Neuronal stem cell (in vitro differentiated cells): ENCODE results near the gene ASCC3.

Experiments used
- DNase-seq: peaks from one replicate; pipeline ENCODE4 v3.0.0-alpha.2; 2013; ENCODE audit warnings: low spot score
- H2AFZ ChIP-seq: one replicate; pipeline ENCODE4 v1.6.1; 2013; ENCODE audit warnings: mild to moderate bottlenecking, low read length, inconsistent platforms
- H2AK5ac ChIP-seq: 2 replicates; pipeline ENCODE4 v1.6.1; 2013; ENCODE audit warnings: low read depth, mild to moderate bottlenecking, inconsistent platforms, low read length, moderate library complexity, mixed read lengths
- H2BK120ac ChIP-seq: 2 replicates; pipeline ENCODE4 v1.6.1; 2013; ENCODE audit warnings: low read depth, mild to moderate bottlenecking, inconsistent platforms, low read length, moderate library complexity, mixed read lengths
- H2BK12ac ChIP-seq: one replicate; pipeline ENCODE4 v1.6.1; 2013; ENCODE audit warnings: low read length, inconsistent platforms
- H2BK15ac ChIP-seq: 2 replicates; pipeline ENCODE4 v1.6.1; 2013; ENCODE audit warnings: mild to moderate bottlenecking, low read length, inconsistent platforms, mixed read lengths
- H2BK5ac ChIP-seq: one replicate; pipeline ENCODE4 v1.6.1; 2013; ENCODE audit warnings: inconsistent platforms, mild to moderate bottlenecking, low read length, moderate library complexity
- H3K14ac ChIP-seq: one replicate; pipeline ENCODE4 v1.6.1; 2013; ENCODE audit warnings: low read length, inconsistent platforms
- H3K18ac ChIP-seq: 2 replicates; pipeline ENCODE4 v1.6.1; 2013; ENCODE audit warnings: low read length, inconsistent platforms
- H3K23ac ChIP-seq: 2 replicates; pipeline ENCODE4 v1.6.1; 2013; ENCODE audit warnings: low read depth, mild to moderate bottlenecking, mixed read lengths, low read length, inconsistent platforms; ENCODE audit not compliant: poor library complexity
- H3K27ac ChIP-seq: replicated peaks from 3 replicates; pipeline ENCODE4 v1.5.1; 2013; ENCODE audit warnings: low read length, inconsistent platforms
- H3K27me3 ChIP-seq, 3 experiments: 2 replicates each; pipeline ENCODE4 v1.6.1; 2013; ENCODE audit warnings: low read length in 3 of 3, mild to moderate bottlenecking in 2 of 3, inconsistent platforms in 1 of 3, low read depth in 1 of 3, mixed read lengths in 1 of 3, moderate library complexity in 1 of 3; ENCODE audit not compliant: control insufficient read depth in 3 of 3, insufficient read depth in 3 of 3
- H3K36me3 ChIP-seq, 2 donors: replicated peaks in 1 of 2; 2 replicates each; pipeline ENCODE4 v1.6.1; 2013; ENCODE audit warnings: low read length in 2 of 2; ENCODE audit not compliant: control insufficient read depth in 2 of 2, insufficient read depth in 2 of 2
- H3K4ac ChIP-seq: 2 replicates; pipeline ENCODE4 v1.6.1; 2013; ENCODE audit warnings: inconsistent platforms, mild to moderate bottlenecking, low read length, moderate library complexity
- H3K4me1 ChIP-seq, 2 donors: 1 replicate in 1 of 2; 2 replicates in 1 of 2; pipeline ENCODE4 v1.6.1; 2013; ENCODE audit warnings: low read length in 2 of 2, low read depth in 1 of 2; ENCODE audit not compliant: control insufficient read depth in 2 of 2, insufficient read depth in 1 of 2
- H3K4me2 ChIP-seq: one replicate; pipeline ENCODE4 v1.6.1; 2013; ENCODE audit warnings: mild to moderate bottlenecking, low read length, inconsistent platforms; ENCODE audit not compliant: insufficient read depth, poor library complexity, severe bottlenecking
- H3K4me3 ChIP-seq, 2 donors: 2 replicates each; pipeline ENCODE4 v1.5.1; 2013; ENCODE audit warnings: low read length in 2 of 2, mild to moderate bottlenecking in 2 of 2, inconsistent platforms in 1 of 2, moderate library complexity in 1 of 2
- H3K79me1 ChIP-seq: one replicate; pipeline ENCODE4 v1.6.1; 2013; ENCODE audit warnings: low read depth, mild to moderate bottlenecking, inconsistent platforms, low read length, moderate library complexity
- H3K9ac ChIP-seq: one replicate; pipeline ENCODE4 v1.6.1; 2013; ENCODE audit warnings: mild to moderate bottlenecking, low read depth, low read length, inconsistent platforms; ENCODE audit not compliant: poor library complexity
- H3K9me3 ChIP-seq, 2 donors: replicated peaks in 1 of 2; 2 replicates each; pipeline versions ENCODE3 to v1.6.1; 2013; ENCODE audit warnings: low read length in 2 of 2, mild to moderate bottlenecking in 2 of 2, inconsistent platforms in 1 of 2, low read depth in 1 of 2, mixed read lengths in 1 of 2, moderate library complexity in 1 of 2; ENCODE audit not compliant: control insufficient read depth in 2 of 2, insufficient read depth in 1 of 2
- H4K8ac ChIP-seq: one replicate; pipeline ENCODE4 v1.6.1; 2013; ENCODE audit warnings: low read depth, mild to moderate bottlenecking, inconsistent platforms, low read length, moderate library complexity
- H4K91ac ChIP-seq: one replicate; pipeline ENCODE4 v1.6.1; 2013; ENCODE audit warnings: low read length, low read depth, mild to moderate bottlenecking, inconsistent platforms; ENCODE audit not compliant: poor library complexity
- WGBS, 2 donors: extraction: QIAGEN DNeasy Blood & Tissue Kit; methylation state at CpG; one replicate each; pipeline ENCODE4 v1.1.7; 2013; ENCODE audit warnings: missing lambda C conversion rate in 2 of 2, mixed read lengths in 1 of 2; ENCODE audit not compliant: insufficient read length in 2 of 2, insufficient replicate concordance in 1 of 2; ENCODE audit errors: extremely low coverage in 2 of 2; 5-methylcytosine and 5-hydroxymethylcytosine counted together

ASCC3 gene

DNA sequence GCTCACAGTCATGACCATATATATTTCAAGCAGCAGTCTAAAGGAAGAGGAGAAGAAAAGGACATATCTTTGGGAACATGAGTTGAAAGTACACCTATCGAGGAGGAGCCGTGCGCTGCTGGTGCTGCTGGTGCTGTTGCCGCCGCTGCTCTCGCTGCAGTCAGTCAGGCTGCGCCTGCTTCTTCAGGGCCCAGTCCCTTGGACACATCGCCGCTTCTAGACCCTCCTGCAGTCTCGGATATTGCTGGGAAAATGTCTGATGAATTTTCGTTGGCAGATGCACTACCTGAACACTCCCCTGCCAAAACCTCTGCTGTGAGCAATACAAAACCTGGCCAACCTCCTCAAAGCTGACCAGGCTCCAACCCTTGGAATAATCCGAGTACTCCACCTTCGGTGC, 8.2 kb upstream of the ASCC3 start:
- H3K4me3 ChIP-seq: no peak overlapping the region
- DNase-seq: no peak
- H3K9ac ChIP-seq: no peak overlapping the region
- no peak overlapping the region for H4K8ac ChIP-seq
- no peak overlapping the region for H2AK5ac ChIP-seq
- H3K4me1 ChIP-seq: no peaks in the 10 kb centered on the region
- no CpG with 5 or more reads among the region's 13 CpGs for WGBS, 2 donors
- H2BK5ac ChIP-seq: no peak overlapping the region
- no peak overlapping the region for H3K27ac ChIP-seq
- H3K27me3 ChIP-seq: no peaks in the 10 kb centered on the region
- no peak overlapping the region for H3K4me2 ChIP-seq
- no peak overlapping the region for H3K4ac ChIP-seq
- no peaks in the 10 kb centered on the region for H3K9me3 ChIP-seq
- H3K23ac ChIP-seq: peak overlapping the region; percentile 65
- H2BK120ac ChIP-seq: no peak overlapping the region
- H3K18ac ChIP-seq: no peak overlapping the region
- H3K79me1 ChIP-seq: no peaks in the 10 kb centered on the region
- H2BK12ac ChIP-seq: no peak overlapping the region
- H4K91ac ChIP-seq: no peak overlapping the region
- H2BK15ac ChIP-seq: no peak overlapping the region
- H3K14ac ChIP-seq: no peak overlapping the region
- no peak overlapping the region for H2AFZ ChIP-seq
- no peaks in the 10 kb centered on the region for H3K36me3 ChIP-seq

DNA sequence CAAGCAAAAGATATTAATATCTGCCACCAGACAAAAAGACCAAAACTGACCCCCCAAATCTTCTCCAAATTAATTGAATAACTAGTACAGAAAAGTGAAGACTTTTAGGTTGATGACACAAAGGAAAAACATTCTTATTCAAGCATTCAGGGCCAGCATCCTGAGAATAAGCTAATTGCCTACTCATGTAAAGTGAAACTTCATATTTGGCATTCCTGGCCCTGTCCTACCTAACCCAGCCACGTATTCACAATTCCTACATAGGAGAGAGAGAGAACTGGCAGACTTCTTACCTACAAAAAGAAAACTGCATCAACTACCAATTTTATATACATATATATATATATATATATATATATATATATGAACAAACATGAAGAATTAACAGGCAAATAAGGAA, 4.9 kb upstream of the ASCC3 start:
- no peak overlapping the region for H3K4me2 ChIP-seq
- H3K18ac ChIP-seq: no peak overlapping the region
- peaks cover 0 to 4% of the 10 kb centered on the region in 2 donors for H3K9me3 ChIP-seq
- no peak overlapping the region for H2AFZ ChIP-seq
- H3K23ac ChIP-seq: no peak overlapping the region
- H2BK12ac ChIP-seq: no peak overlapping the region
- no peaks in the 10 kb centered on the region for H3K79me1 ChIP-seq
- H3K27me3 ChIP-seq: no peaks in the 10 kb centered on the region
- H3K4me3 ChIP-seq: no peak overlapping the region
- no peak overlapping the region for H3K14ac ChIP-seq
- no peak overlapping the region for H4K91ac ChIP-seq
- no peak overlapping the region for H3K9ac ChIP-seq
- H4K8ac ChIP-seq: no peak overlapping the region
- WGBS, 2 donors: no CpG with 5 or more reads among the region's 1 CpG
- H2BK5ac ChIP-seq: no peak overlapping the region
- H3K36me3 ChIP-seq: no peaks in the 10 kb centered on the region
- no peak overlapping the region for H2BK120ac ChIP-seq
- H3K27ac ChIP-seq: no peak overlapping the region
- no peak overlapping the region for H2BK15ac ChIP-seq
- DNase-seq: no peak
- H3K4ac ChIP-seq: no peak overlapping the region
- no peaks in the 10 kb centered on the region for H3K4me1 ChIP-seq
- no peak overlapping the region for H2AK5ac ChIP-seq

DNA sequence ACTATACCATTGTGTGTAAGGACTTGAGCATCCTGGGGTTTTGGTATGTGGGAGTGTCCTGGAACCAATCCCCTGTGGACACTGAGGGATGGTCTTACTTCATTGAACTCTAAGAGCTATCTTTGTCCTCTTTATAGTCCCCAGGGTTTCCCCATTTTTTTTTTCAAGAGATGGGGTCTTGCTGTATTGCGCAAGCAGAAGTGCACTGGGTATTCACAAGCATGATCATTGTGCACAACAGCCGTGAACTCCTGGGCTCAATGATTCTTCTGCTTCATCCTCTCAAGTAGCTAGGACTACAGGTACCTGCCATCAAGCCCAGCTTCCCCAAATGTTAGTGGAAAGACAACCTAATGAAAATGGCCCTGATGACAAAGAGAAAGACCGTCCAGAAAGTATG, 2.2 kb upstream of the ASCC3 start:
- H2BK120ac ChIP-seq: no peak overlapping the region
- no peak overlapping the region for H3K9ac ChIP-seq
- no peak overlapping the region for H4K8ac ChIP-seq
- no peak overlapping the region for H3K14ac ChIP-seq
- no peaks in the 10 kb centered on the region for H3K27me3 ChIP-seq
- peaks cover 0 to 8% of the 10 kb centered on the region in 2 donors for H3K36me3 ChIP-seq
- no peak overlapping the region for H2AFZ ChIP-seq
- no peak overlapping the region for H3K4me2 ChIP-seq
- peaks cover 1 to 3% of the 10 kb centered on the region in 2 donors for H3K4me1 ChIP-seq
- no peak overlapping the region for H3K4me3 ChIP-seq
- no peak for DNase-seq
- H2BK15ac ChIP-seq: no peak overlapping the region
- no peak overlapping the region for H4K91ac ChIP-seq
- no peak overlapping the region for H2BK12ac ChIP-seq
- WGBS, 2 donors: no CpG with 5 or more reads among the region's 3 CpGs
- H3K18ac ChIP-seq: no peak overlapping the region
- no peak overlapping the region for H3K27ac ChIP-seq
- no peaks in the 10 kb centered on the region for H3K79me1 ChIP-seq
- H3K23ac ChIP-seq: no peak overlapping the region
- no peak overlapping the region for H2BK5ac ChIP-seq
- no peak overlapping the region for H3K4ac ChIP-seq
- H3K9me3 ChIP-seq: peaks cover 0 to 4% of the 10 kb centered on the region in 2 donors
- no peak overlapping the region for H2AK5ac ChIP-seq

DNA sequence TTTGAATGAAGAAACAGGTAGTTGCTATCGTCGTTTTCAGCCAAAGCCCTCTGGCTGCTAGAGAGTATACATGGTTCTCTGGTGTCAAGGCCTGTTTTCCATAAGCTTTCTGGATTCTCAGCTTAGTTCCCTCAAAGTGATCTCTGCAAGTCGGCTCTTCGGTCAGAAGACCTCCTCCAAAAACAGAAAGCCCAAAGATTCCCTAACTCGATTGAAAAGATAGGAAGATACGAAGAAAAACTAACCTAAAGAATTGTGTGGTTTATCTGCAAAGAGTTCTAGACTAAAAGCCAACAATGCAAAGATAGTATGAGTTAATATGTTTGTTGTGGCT, 545 bp upstream of the ASCC3 start:
- Histone ChIP-seq H3K9ac (no peak overlapping the region), H3K4ac (no peak overlapping the region), H3K9me3 (peaks cover 0 to 4% of the 10 kb centered on the region in 2 donors), H3K23ac (no peak overlapping the region), H2BK15ac (no peak overlapping the region), H3K36me3 (peaks cover 0 to 8% of the 10 kb centered on the region in 2 donors), H3K4me1 (peaks cover 1 to 3% of the 10 kb centered on the region in 2 donors), H2BK120ac (no peak overlapping the region), H3K27ac (peak overlapping the region; percentile 17), H4K8ac (no peak overlapping the region), H2BK5ac (no peak overlapping the region), H2AFZ (peak overlapping the region; percentile 93), H4K91ac (no peak overlapping the region), H3K4me3 (peak overlapping the region; percentile 76 to 96), H3K14ac (no peak overlapping the region), H3K4me2 (peak overlapping the region; percentile 63), H3K79me1 (no peaks in the 10 kb centered on the region), H3K27me3 (no peaks in the 10 kb centered on the region), H3K18ac (no peak overlapping the region), H2BK12ac (no peak overlapping the region), H2AK5ac (no peak overlapping the region)
- no peak for DNase-seq
- no CpG with 5 or more reads among the region's 6 CpGs for WGBS, 2 donors
